Measurements from ENCODE around the gene TMEM123.
"Not testable (repeated sequence)": the region's sequence is repeated elsewhere in the genome, so short reads cannot be mapped to it uniquely, and the experiment has no call there.

Gene TMEM123

GRCh38 chr11:102391549-102392237, 60.9 kb downstream of the TMEM123 start:
- DNase-seq, result no peak

GRCh38 chr11:102390667-102391465, 61.7 kb downstream of the TMEM123 start:
- peak; percentile 43 for DNase-seq

GRCh38 chr11:102389253-102389652, 63.3 kb downstream of the TMEM123 start:
- no peak for DNase-seq

GRCh38 chr11:102387043-102387781, 65.4 kb downstream of the TMEM123 start:
- no peak for DNase-seq

GRCh38 chr11:102386136-102386734, 66.3 kb downstream of the TMEM123 start:
- no peak for DNase-seq

GRCh38 chr11:102385085-102386007, 67.2 kb downstream of the TMEM123 start:
- DNase-seq, result no peak

- no peak for DNase-seq
Measured at GRCh38 chr11:102384419-102385079, 68.0 kb downstream of the TMEM123 start.

GRCh38 chr11:102383839-102384238, 68.7 kb downstream of the TMEM123 start:
- DNase-seq, result no peak

GRCh38 chr11:102382384-102382783, 70.2 kb downstream of the TMEM123 start:
- no peak for DNase-seq

GRCh38 chr11:102378818-102379217, 73.7 kb downstream of the TMEM123 start:
- DNase-seq, result no peak

GRCh38 chr11:102377891-102378290, 74.7 kb downstream of the TMEM123 start:
- no peak for DNase-seq

- DNase-seq, result no peak
Measured at GRCh38 chr11:102375720-102376399, 76.7 kb downstream of the TMEM123 start.

- DNase-seq, result not testable (repeated sequence)
Measured at GRCh38 chr11:102374633-102375424, 77.7 kb downstream of the TMEM123 start.

GRCh38 chr11:102368472-102368871, 84.1 kb downstream of the TMEM123 start:
- no peak for DNase-seq

GRCh38 chr11:102367364-102367763, 85.2 kb downstream of the TMEM123 start:
- no peak for DNase-seq

- DNase-seq, result no peak
Measured at GRCh38 chr11:102364991-102365390, 87.6 kb downstream of the TMEM123 start.

GRCh38 chr11:102361086-102362031, 91.2 kb downstream of the TMEM123 start:
- DNase-seq, result peak in 1 of 2 donors; percentile 16

- no peak for DNase-seq
Measured at GRCh38 chr11:102360681-102361080, 91.9 kb downstream of the TMEM123 start.

- no peak for DNase-seq
Measured at GRCh38 chr11:102359372-102359771, 93.2 kb downstream of the TMEM123 start.

Data from activated CD4-positive, alpha-beta T cell treated with anti-CD3 and anti-CD28 coated beads for 4 hours (primary cell).